ENCODE results near the gene RNF227.

RNF227 gene

GRCh38 chr17:7909089-7909488, 7.0 kb downstream of the RNF227 start:
- DNase-seq (ENCODE audit: low read depth) = no peak
- H3K4me3 ChIP-seq (ENCODE audit: low read depth, low read length) = no peak overlapping the region
- no peak for TF ChIP-seq CTCF (IDR thresholded peaks at IDR 0.05; ENCODE audit: insufficient read depth, low read depth, low read length, missing control alignments)

- no peak for DNase-seq (ENCODE audit: low read depth)
- no peak for TF ChIP-seq CTCF (IDR thresholded peaks at IDR 0.05; ENCODE audit: insufficient read depth, low read depth, low read length, missing control alignments)
- no peak overlapping the region for H3K4me3 ChIP-seq (ENCODE audit: low read depth, low read length)
Measured at GRCh38 chr17:7903154-7904103, 12.7 kb downstream of the RNF227 start.

DNA sequence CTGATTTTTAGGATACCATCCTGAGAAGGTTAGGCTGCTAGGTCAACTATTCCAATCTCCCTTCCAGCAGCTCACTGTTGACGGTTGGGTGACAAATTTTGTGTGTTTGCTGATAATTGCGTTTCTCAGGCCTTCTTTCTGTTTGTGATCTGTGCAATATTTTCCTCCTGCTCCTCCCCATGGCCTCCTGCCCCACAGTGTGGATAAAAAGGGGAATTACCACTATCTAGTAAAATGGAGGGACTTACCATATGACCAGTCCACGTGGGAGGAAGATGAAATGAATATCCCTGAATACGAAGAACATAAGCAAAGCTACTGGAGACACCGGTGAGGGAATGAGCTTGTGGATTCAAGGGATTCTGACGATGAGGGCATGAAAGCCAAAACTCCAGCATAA, 18.3 kb downstream of the RNF227 start:
- DNase-seq (ENCODE audit: low read depth) = peak; percentile 17
- no peak overlapping the region for H3K4me3 ChIP-seq (ENCODE audit: low read depth, low read length)
- peak; percentile 10 for TF ChIP-seq CTCF (IDR thresholded peaks at IDR 0.05; ENCODE audit: insufficient read depth, low read depth, low read length, missing control alignments)

DNA sequence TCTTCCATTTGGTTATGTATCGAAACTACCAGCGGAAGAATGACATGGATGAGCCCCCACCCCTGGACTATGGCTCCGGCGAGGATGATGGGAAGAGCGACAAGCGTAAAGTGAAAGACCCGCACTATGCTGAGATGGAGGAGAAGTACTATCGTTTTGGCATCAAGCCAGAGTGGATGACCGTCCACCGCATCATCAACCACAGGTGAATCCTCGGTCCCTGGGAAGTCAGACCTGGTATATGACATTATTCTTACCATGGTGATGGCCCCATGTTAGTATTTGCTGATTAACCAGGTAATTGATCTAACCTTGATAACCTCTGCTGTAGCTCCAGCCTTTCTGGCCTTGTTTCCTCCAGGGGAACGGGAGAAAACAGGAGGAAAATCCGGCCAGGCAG, 19.0 kb downstream of the RNF227 start:
- H3K4me3 ChIP-seq (ENCODE audit: low read depth, low read length) = no peak overlapping the region
- TF ChIP-seq CTCF (IDR thresholded peaks at IDR 0.05; ENCODE audit: insufficient read depth, low read depth, low read length, missing control alignments) = no peak
- no peak for DNase-seq (ENCODE audit: low read depth)

- TF ChIP-seq CTCF (IDR thresholded peaks at IDR 0.05; ENCODE audit: insufficient read depth, low read depth, low read length, missing control alignments) = no peak
- no peak for DNase-seq (ENCODE audit: low read depth)
- no peak overlapping the region for H3K4me3 ChIP-seq (ENCODE audit: low read depth, low read length)
Measured at GRCh38 chr17:7894866-7895265, 21.2 kb downstream of the RNF227 start.

DNA sequence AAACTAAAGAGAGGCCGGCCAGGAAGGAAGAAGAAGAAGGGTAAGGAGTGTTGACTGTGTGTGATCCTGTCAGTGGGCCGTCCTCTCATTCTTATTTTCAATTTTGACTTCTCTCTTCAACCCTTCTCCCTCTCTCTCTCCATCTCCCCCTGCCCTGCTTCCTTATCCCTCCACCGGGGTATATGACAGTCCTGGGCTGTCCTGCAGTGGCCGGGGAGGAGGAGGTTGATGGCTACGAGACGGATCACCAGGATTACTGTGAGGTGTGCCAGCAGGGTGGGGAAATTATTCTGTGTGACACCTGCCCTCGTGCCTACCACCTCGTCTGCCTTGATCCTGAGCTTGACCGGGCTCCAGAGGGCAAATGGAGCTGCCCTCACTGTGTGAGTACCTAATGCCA, 21.9 kb downstream of the RNF227 start:
- no peak overlapping the region for H3K4me3 ChIP-seq (ENCODE audit: low read depth, low read length)
- DNase-seq (ENCODE audit: low read depth) = no peak
- TF ChIP-seq CTCF (IDR thresholded peaks at IDR 0.05; ENCODE audit: insufficient read depth, low read depth, low read length, missing control alignments) = no peak
